Stimulated activated CD4-positive, alpha-beta T cell treated with anti-CD3 and anti-CD28 coated beads, TNF-alpha, amount 100 ng/mL, for 24 hours (primary cell): ENCODE results near the gene MMP7.

Experiments used
- DNase-seq, 3 experiments: peaks; one replicate each; pipeline ENCODE4 v3.0.0-alpha.2; 2020; ENCODE audit warnings: low read depth in 3 of 3

The MMP7 gene

GRCh38 chr11:102530558-102530957 is at the start of gene MMP7:
Gene MMP7, minus strand, starts transcription at chr11:102530747. Its CDS starts 47 bp downstream, at chr11:102530700.
- DNase-seq: no peak

DNA sequence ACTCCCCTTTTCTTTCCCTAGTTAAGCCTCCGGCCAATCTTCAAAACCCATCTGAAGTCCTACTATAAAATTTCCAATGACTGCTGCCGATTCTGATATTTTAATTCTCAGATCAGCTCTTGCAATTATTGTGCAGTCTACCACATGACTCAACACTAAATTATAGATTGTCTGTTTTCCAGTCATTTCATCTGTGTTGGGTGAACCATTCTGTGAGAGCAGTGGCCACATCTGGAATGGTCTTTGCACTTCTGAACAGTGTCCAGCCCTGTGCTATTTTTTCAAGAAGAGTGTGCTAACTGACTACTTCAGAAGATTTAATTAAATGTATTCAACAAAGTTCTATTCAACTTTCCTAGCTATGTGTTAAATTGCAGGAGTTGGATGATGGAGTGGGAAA is 47.2 kb upstream of the MMP7 start:
- DNase-seq: no peak

- no peak for DNase-seq
These were observed 46.6 kb upstream of the MMP7 start for GRCh38 chr11:102577182-102577581.

DNA sequence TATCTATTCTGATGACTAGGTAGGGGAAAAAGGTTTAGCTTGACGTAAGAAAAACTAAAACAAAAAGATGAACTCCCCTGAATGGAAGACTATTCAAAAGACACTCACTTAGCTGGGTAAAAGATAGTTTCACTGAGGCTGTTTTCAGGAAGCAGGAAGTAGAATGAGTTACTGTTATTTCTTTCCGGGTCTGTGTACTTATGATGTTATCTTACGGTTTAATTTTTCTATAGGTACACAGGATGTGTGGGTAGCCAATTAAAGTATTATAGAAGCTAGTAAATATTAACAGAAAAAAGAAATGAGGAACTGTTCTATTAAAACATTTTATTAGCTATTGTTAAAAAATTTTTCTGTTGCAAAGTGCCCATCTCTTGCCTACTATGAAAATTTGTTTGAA is 45.8 kb upstream of the MMP7 start:
- DNase-seq: no peak

GRCh38 chr11:102575012-102575411 is 44.5 kb upstream of the MMP7 start:
- no peak for DNase-seq

DNA sequence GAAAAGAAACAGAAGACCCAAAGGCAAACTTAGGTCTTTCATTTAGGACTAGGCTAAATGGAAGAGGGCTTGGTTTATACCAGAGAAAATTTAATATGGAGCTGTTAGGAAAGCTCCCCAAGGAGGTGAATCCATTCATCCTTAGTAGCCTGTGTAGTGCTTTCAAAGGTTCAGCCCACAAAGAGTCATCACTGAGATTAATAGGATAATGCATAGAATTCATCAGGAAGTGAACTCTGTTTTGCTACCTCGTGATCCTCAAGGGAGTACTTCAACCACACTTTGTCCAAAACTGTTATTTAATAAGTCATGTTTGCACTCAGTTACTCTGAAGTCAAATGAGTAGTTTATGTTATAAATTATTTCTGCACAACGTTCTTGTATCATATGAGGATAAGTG is 43.3 kb upstream of the MMP7 start:
- no peak for DNase-seq

- DNase-seq: no peak
These were observed 42.1 kb upstream of the MMP7 start for GRCh38 chr11:102572554-102573220.

DNA sequence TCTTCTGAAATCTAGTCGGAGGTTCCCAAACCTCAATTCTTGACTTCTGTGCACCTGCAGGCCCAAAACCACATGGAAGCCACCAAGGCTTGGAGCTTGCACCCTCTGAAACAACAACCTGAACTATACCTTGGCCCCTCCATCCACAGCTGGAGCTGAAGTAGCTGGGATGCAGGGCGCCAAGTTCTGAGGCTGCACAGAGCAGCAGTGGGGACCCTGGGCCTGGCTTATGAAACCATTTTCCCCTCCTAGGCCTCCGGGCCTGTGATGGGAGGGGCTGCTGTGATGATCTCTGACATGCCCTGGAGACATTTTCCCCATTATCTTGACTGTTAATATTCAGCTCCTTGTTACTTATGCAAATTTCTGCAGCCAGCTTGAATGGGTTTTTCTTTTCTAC is 38.3 kb upstream of the MMP7 start:
- no peak for DNase-seq

GRCh38 chr11:102566112-102566511 is 35.6 kb upstream of the MMP7 start:
- no peak for DNase-seq

GRCh38 chr11:102564110-102564509 is 33.6 kb upstream of the MMP7 start:
- no peak for DNase-seq

GRCh38 chr11:102561636-102562035 is 31.1 kb upstream of the MMP7 start:
- DNase-seq: no peak

DNA sequence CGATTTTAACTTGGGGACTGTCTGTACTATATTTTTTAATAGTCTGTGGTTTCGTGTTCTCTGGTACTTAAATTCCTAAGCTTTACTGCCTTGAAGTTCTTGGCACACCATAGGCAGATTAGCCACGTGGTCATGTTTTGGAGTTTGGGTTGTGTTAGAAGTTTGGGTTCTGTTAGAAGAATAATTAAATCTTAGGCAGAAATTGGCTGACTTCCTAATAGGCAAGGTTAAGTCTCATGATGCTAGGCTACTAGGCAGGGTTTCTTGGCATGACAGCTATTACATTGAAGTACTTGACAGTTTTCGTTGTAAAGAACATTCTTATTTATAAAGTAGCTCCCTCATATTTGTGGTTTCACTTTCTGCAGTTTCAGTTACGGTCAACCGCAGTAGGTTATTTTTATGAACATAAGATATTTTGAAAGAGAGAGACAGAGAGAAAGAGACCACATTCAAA is 30.0 kb upstream of the MMP7 start:
- DNase-seq: no peak

GRCh38 chr11:102559839-102560238 is 29.3 kb upstream of the MMP7 start:
- DNase-seq: no peak

DNA sequence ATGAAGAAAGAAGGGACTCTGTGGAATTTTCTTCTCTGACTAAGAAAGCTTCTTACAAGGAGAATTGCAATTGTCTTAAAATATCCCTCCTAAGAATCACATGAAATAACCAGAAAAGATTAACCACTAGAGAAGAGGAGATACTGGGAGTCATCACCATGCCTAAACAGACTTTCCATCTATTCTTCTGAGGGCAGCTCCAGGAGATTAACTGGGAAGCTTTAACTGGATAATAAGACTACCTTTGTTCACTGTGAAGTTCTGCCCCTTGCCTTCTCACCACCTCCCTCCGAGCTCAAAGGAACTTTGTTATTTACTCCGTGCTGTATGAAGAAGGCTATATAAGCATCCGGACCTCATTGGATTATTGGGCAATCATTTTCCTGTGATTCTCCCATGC is 24.5 kb upstream of the MMP7 start:
- no peak for DNase-seq

GRCh38 chr11:102553835-102554282 is 23.3 kb upstream of the MMP7 start:
- no peak for DNase-seq

DNA sequence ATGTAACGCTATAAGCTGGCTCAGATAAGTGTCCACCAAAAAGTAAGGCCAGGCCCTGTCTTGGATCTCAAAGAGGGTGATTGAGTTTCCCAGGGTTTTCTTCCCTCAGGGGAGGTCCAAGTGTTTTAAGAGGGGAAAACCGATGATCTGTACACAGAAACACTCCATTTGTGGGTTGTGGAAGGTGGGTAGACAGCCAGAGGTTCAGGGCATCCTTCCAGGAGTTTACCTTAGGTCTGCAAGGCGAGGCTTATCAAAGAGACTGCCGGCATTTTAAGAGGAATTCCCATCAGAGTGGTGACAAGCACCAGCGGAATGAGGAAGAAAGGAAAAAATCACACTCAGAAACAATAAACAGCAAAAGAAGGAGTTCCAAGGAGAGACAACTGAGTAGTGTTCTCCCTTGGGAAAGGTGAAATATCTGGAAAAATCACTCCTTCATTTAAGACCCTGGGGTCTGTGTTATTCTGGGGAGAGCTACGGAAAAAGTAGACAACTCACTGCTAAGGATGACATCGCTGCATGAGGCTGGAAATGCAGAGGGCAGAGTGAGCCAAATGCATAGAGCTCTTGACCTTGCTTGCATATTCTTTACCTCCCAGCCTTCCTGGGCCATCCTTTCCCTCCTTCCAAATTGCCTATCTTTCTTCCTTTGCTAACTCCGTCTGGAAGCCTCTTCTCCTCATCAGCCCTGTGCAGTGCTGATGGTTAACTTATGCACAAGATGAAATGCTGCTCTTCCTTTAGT is 22.1 kb upstream of the MMP7 start:
- DNase-seq: no peak

DNA sequence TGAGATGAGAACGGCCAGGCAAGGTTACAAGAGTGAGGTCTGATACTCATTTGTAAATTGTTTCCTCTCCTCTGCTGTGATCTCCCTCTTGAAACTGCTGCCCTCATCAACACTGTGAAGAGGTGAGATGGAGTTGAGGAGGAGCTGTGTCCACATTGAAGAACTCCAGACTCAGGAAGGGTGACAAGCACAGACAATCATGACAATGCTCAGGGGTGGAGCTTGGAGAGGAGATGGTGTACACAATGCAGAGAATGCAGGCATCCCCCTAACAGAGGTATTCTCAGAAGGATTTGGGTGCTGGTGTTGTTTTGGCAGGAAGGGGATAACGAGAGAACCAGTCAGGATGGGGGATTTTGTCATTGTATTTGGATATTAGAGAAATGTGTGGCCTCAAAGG is 21.5 kb upstream of the MMP7 start:
- no peak for DNase-seq

DNA sequence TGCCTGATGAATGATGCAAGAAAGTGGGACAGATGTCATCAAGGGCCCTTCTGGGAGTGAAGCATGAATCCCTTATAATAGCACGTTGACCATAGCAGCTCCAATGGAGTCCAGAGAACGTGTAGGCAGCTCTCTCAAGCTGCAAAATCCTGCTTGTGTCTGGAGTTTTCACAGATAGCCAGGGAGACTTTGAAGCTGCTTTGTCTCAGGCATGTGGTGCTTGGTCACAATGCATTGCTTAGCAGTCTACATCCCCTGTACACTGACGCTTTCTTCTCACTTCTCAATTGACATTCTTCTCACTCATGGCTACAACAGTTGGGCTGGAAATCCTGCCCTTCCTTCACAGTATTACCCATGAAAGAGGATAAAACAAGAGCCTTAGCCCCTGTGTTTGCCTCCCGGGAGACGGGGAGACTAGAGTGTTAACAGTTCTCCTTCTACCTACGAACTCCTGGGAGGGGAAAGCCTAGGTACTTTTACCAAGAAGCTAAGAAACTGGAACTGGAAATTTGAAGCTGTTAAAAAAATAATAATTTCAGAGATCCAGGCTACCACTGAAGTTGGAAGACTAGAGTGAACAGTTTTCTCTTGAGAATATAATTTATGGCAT is 20.7 kb upstream of the MMP7 start:
- no peak for DNase-seq

- no peak for DNase-seq
These were observed 16.4 kb upstream of the MMP7 start for GRCh38 chr11:102546923-102547471.

- no peak for DNase-seq
These were observed 15.9 kb upstream of the MMP7 start for GRCh38 chr11:102546427-102546826.

GRCh38 chr11:102545701-102546100 is 15.2 kb upstream of the MMP7 start:
- no peak for DNase-seq

- no peak for DNase-seq
These were observed 14.0 kb upstream of the MMP7 start for GRCh38 chr11:102544594-102544993.

- DNase-seq: no peak
These were observed 9.0 kb upstream of the MMP7 start for GRCh38 chr11:102539567-102539966.
